ENCODE measurements around the gene NOM1.

DNA sequence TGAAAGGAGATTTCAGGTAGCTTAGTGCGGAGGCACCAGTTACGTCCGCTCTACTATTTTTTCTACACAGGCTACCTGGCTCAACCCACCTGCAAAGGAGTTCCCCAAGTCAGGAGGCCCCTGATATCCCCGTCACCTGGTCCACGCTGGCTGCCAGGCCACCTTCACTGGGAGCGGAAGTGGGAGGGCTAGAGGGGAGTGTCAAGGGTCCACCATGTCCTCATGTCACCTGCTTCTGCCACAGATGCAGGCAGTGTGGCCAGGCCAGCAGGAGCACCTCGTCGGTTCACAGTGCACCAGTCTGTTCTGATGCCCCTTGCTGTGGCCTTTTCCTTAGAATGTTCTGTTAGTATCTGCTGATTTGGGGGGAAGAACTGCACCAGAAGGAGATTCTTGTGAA is 16.9 kb downstream of the NOM1 start:
- TF ChIP-seq, protein P1, sequence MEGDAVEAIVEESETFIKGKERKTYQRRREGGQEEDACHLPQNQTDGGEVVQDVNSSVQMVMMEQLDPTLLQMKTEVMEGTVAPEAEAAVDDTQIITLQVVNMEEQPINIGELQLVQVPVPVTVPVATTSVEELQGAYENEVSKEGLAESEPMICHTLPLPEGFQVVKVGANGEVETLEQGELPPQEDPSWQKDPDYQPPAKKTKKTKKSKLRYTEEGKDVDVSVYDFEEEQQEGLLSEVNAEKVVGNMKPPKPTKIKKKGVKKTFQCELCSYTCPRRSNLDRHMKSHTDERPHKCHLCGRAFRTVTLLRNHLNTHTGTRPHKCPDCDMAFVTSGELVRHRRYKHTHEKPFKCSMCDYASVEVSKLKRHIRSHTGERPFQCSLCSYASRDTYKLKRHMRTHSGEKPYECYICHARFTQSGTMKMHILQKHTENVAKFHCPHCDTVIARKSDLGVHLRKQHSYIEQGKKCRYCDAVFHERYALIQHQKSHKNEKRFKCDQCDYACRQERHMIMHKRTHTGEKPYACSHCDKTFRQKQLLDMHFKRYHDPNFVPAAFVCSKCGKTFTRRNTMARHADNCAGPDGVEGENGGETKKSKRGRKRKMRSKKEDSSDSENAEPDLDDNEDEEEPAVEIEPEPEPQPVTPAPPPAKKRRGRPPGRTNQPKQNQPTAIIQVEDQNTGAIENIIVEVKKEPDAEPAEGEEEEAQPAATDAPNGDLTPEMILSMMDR (IDR thresholded peaks at IDR 0.05), result no peak
- TF ChIP-seq POLR2A (IDR thresholded peaks at IDR 0.05), result no peak

Data from uterus (tissue), 2 donors.